ENCODE results near the gene CYB5RL.

Gene CYB5RL

GRCh38 chr1:54156201-54156600 lies 43.6 kb downstream of the CYB5RL start:
- Histone ChIP-seq H3K79me1 (ENCODE audit: low read length) (no peaks in the 10 kb centered on the region), H3K4ac (ENCODE audit: low read depth, low read length) (no peak overlapping the region), H4K8ac (ENCODE audit: low read depth, low read length) (no peak overlapping the region), H3K27me3 (ENCODE audit: insufficient read depth, low read length, poor library complexity) (no peaks in the 10 kb centered on the region), H3K4me3 (ENCODE audit: low read length) (no peak overlapping the region), H2BK15ac (replicated peaks; ENCODE audit: low read depth) (no peak overlapping the region), H3K79me2 (ENCODE audit: control insufficient read depth, insufficient read depth, low read length) (no peaks in the 10 kb centered on the region), H3K4me2 (ENCODE audit: low read length) (no peak overlapping the region), H2BK120ac (ENCODE audit: low read depth, low read length) (no peak overlapping the region), H2BK5ac (ENCODE audit: low read length) (no peak overlapping the region), H3K18ac (ENCODE audit: low read length) (no peak overlapping the region), H3K23ac (ENCODE audit: low read length) (no peak overlapping the region), H2AK5ac (ENCODE audit: low read length) (no peak overlapping the region), H4K5ac (ENCODE audit: low read length) (no peak overlapping the region), H3K36me3 (ENCODE audit: control insufficient read depth, insufficient read depth, low read length) (no peaks in the 10 kb centered on the region), H3K56ac (ENCODE audit: low read length) (no peak overlapping the region), H3K9ac (ENCODE audit: low read length) (no peak overlapping the region), H3K27ac (ENCODE audit: low read depth, low read length) (no peak overlapping the region), H3K4me1 (ENCODE audit: control insufficient read depth, low read depth, low read length) (peaks cover 3% of the 10 kb centered on the region)
- DNase-seq, result no peak
- no CpG with 5 or more reads among the region's 3 CpGs for WGBS (ENCODE audit: extremely low coverage, insufficient coverage, low lambda C conversion rate)

DNA sequence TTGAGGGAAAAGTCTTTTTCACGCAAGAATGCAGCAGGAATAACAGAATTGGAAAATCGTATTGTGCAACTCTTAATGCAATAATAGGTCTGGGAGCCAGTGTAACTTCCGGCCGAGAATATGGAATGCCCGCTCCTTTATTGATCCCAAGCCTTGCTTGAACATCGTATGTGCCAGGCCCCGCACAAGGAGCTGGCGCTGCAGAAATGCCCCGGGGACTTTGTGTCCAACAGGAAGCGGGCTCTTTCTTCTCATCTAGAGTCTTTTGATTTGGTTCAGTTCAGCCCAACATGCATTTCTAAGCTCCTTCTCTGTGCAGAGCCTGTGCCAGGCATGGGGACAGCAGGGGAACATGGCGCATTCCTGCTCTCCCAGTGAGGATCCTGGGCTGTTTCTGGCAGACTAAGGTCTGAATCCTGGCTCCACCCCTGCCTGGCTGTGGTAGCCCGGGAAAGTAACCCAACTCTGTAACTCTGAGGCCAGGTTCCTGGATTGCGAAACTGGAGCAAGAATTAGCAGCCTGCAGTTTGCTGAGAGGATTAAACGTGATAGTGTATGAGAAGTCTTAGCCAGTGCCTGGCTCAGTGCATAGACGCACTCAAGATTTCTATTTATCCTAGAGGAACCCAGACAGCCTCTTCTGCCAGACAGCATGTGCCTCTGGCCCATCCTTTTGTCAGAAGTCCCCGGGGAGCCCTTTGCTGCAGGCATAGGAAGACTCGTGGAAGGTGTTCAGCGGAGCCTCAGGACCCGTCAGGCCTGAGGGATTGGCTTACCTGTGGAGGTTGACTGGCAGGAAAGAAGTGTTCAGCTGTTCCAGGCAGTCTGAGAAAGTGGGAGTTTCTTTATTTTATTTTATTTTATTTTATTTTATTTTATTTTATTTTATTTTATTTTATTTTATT lies 46.0 kb downstream of the CYB5RL start:
- no peaks in the 10 kb centered on the region for H3K36me3 ChIP-seq (ENCODE audit: control insufficient read depth, insufficient read depth, low read length)
- H2BK5ac ChIP-seq (ENCODE audit: low read length), result no peak overlapping the region
- H3K56ac ChIP-seq (ENCODE audit: low read length), result no peak overlapping the region
- no peaks in the 10 kb centered on the region for H3K27me3 ChIP-seq (ENCODE audit: insufficient read depth, low read length, poor library complexity)
- H3K4me1 ChIP-seq (ENCODE audit: control insufficient read depth, low read depth, low read length), result peaks cover 3% of the 10 kb centered on the region
- no peak overlapping the region for H3K27ac ChIP-seq (ENCODE audit: low read depth, low read length)
- H4K5ac ChIP-seq (ENCODE audit: low read length), result no peak overlapping the region
- no peak overlapping the region for H3K18ac ChIP-seq (ENCODE audit: low read length)
- no peak overlapping the region for H3K4ac ChIP-seq (ENCODE audit: low read depth, low read length)
- no peak overlapping the region for H3K4me3 ChIP-seq (ENCODE audit: low read length)
- no peak overlapping the region for H2AK5ac ChIP-seq (ENCODE audit: low read length)
- H4K8ac ChIP-seq (ENCODE audit: low read depth, low read length), result no peak overlapping the region
- no peak overlapping the region for H3K23ac ChIP-seq (ENCODE audit: low read length)
- H3K79me2 ChIP-seq (ENCODE audit: control insufficient read depth, insufficient read depth, low read length), result no peaks in the 10 kb centered on the region
- H3K79me1 ChIP-seq (ENCODE audit: low read length), result no peaks in the 10 kb centered on the region
- peak; percentile 78 for DNase-seq
- no peak overlapping the region for H3K4me2 ChIP-seq (ENCODE audit: low read length)
- H3K9ac ChIP-seq (ENCODE audit: low read length), result no peak overlapping the region
- H2BK15ac ChIP-seq (replicated peaks; ENCODE audit: low read depth), result no peak overlapping the region
- no peak overlapping the region for H2BK120ac ChIP-seq (ENCODE audit: low read depth, low read length)
- WGBS (ENCODE audit: extremely low coverage, insufficient coverage, low lambda C conversion rate), result no CpG with 5 or more reads among the region's 19 CpGs

DNA sequence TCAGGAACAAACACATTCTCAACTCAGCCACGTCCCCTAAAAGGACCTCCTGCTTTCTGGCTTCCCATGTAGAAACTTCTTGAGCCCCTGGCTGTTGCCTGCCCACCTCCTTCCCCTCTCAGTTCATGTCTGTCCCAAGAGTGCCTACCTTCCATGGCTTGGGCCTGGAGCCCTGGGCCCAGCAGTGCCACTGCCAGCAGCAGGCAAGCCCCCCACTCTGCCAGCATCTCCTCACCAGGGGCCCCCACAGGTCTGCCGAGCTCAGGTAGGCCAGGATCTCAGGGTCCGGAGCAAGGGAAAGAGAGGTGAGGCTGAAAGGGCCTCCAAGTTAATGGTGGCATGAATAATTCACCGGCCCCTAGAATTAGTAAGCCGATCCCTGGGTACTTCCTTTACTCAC lies 47.1 kb downstream of the CYB5RL start, which contains the start of gene CDCP2:
TSS of gene CDCP2 (minus strand) at position 305 of the 400 bp plus-strand sequence. CDS start at position 227, 78 bp downstream.
- Histone ChIP-seq H3K27ac (ENCODE audit: low read depth, low read length) (no peak within 1 kb of the TSS), H3K56ac (ENCODE audit: low read length) (no peak within 1 kb of the TSS)

GRCh38 chr1:54151013-54151412 lies 48.8 kb downstream of the CYB5RL start:
- no peak overlapping the region for H3K4ac ChIP-seq (ENCODE audit: low read depth, low read length)
- H3K4me1 ChIP-seq (ENCODE audit: control insufficient read depth, low read depth, low read length), result peaks cover 3% of the 10 kb centered on the region
- no peak overlapping the region for H3K4me2 ChIP-seq (ENCODE audit: low read length)
- H3K36me3 ChIP-seq (ENCODE audit: control insufficient read depth, insufficient read depth, low read length), result no peaks in the 10 kb centered on the region
- DNase-seq, result no peak
- H4K8ac ChIP-seq (ENCODE audit: low read depth, low read length), result no peak overlapping the region
- H3K79me1 ChIP-seq (ENCODE audit: low read length), result no peaks in the 10 kb centered on the region
- no peak overlapping the region for H2BK15ac ChIP-seq (replicated peaks; ENCODE audit: low read depth)
- no CpG with 5 or more reads among the region's 5 CpGs for WGBS (ENCODE audit: extremely low coverage, insufficient coverage, low lambda C conversion rate)
- no peak overlapping the region for H2AK5ac ChIP-seq (ENCODE audit: low read length)
- H3K27ac ChIP-seq (ENCODE audit: low read depth, low read length), result no peak overlapping the region
- H2BK5ac ChIP-seq (ENCODE audit: low read length), result no peak overlapping the region
- H3K4me3 ChIP-seq (ENCODE audit: low read length), result no peak overlapping the region
- no peak overlapping the region for H3K23ac ChIP-seq (ENCODE audit: low read length)
- H2BK120ac ChIP-seq (ENCODE audit: low read depth, low read length), result no peak overlapping the region
- H3K9ac ChIP-seq (ENCODE audit: low read length), result no peak overlapping the region
- no peak overlapping the region for H3K18ac ChIP-seq (ENCODE audit: low read length)
- H3K27me3 ChIP-seq (ENCODE audit: insufficient read depth, low read length, poor library complexity), result no peaks in the 10 kb centered on the region
- H4K5ac ChIP-seq (ENCODE audit: low read length), result no peak overlapping the region
- H3K79me2 ChIP-seq (ENCODE audit: control insufficient read depth, insufficient read depth, low read length), result no peaks in the 10 kb centered on the region
- no peak overlapping the region for H3K56ac ChIP-seq (ENCODE audit: low read length)

More for the DNA sequence above, 47.1 kb downstream of the CYB5RL start, which contains the start of gene CDCP2:
- Histone ChIP-seq H3K27me3 (ENCODE audit: insufficient read depth, low read length, poor library complexity) (no peaks in the 10 kb centered on the region), H3K4ac (ENCODE audit: low read depth, low read length) (no peak within 1 kb of the TSS), H3K4me2 (ENCODE audit: low read length) (no peak within 1 kb of the TSS), H3K9ac (ENCODE audit: low read length) (no peak within 1 kb of the TSS), H3K4me1 (ENCODE audit: control insufficient read depth, low read depth, low read length) (peaks cover 3% of the 10 kb centered on the region), H4K5ac (ENCODE audit: low read length) (no peak within 1 kb of the TSS), H2BK15ac (replicated peaks; ENCODE audit: low read depth) (no peak within 1 kb of the TSS), H3K23ac (ENCODE audit: low read length) (no peak within 1 kb of the TSS), H2BK120ac (ENCODE audit: low read depth, low read length) (no peak within 1 kb of the TSS), H3K36me3 (ENCODE audit: control insufficient read depth, insufficient read depth, low read length) (no peaks in the 10 kb centered on the region), H2AK5ac (ENCODE audit: low read length) (no peak within 1 kb of the TSS), H3K79me2 (ENCODE audit: control insufficient read depth, insufficient read depth, low read length) (no peaks in the 10 kb centered on the region), H2BK5ac (ENCODE audit: low read length) (no peak within 1 kb of the TSS), H3K18ac (ENCODE audit: low read length) (no peak within 1 kb of the TSS), H3K4me3 (ENCODE audit: low read length) (no peak within 1 kb of the TSS), H3K79me1 (ENCODE audit: low read length) (no peaks in the 10 kb centered on the region), H4K8ac (ENCODE audit: low read depth, low read length) (no peak within 1 kb of the TSS)
- WGBS (ENCODE audit: extremely low coverage, insufficient coverage, low lambda C conversion rate), result no CpG with 5 or more reads among the region's 5 CpGs
- DNase-seq, result no peak
